Measurements from ENCODE around the gene SPHK1.

SPHK1 gene

GRCh38 chr17:76390003-76390421 is 5.6 kb downstream of the SPHK1 start:
- FAIRE-seq (no peak), DNase-seq (ENCODE audit: insufficient read length) (no peak)
- TF ChIP-seq POLR2AphosphoS5 (IDR thresholded peaks at IDR 0.05; ENCODE audit: low read depth, low read length) (no peak), POLR2A (IDR thresholded peaks at IDR 0.05; ENCODE audit: low read depth, low read length) (no peak), TAF1 (IDR thresholded peaks at IDR 0.05; ENCODE audit: borderline replicate concordance, low read depth, low read length) (no peak)

- DNase-seq (ENCODE audit: insufficient read length) (no peak), FAIRE-seq (no peak)
- no peak for TF ChIP-seq POLR2A (IDR thresholded peaks at IDR 0.05; ENCODE audit: low read depth, low read length)
- no peak for TF ChIP-seq POLR2AphosphoS5 (IDR thresholded peaks at IDR 0.05; ENCODE audit: low read depth, low read length)
- TF ChIP-seq TAF1 (IDR thresholded peaks at IDR 0.05; ENCODE audit: borderline replicate concordance, low read depth, low read length) = no peak
Observed at GRCh38 chr17:76391200-76391715, 6.8 kb downstream of the SPHK1 start.

GRCh38 chr17:76394166-76394565 is 9.8 kb downstream of the SPHK1 start:
- no peak for DNase-seq (ENCODE audit: insufficient read length)
- FAIRE-seq = no peak
- TF ChIP-seq TAF1 (IDR thresholded peaks at IDR 0.05; ENCODE audit: borderline replicate concordance, low read depth, low read length) = no peak
- no peak for TF ChIP-seq POLR2AphosphoS5 (IDR thresholded peaks at IDR 0.05; ENCODE audit: low read depth, low read length)
- TF ChIP-seq POLR2A (IDR thresholded peaks at IDR 0.05; ENCODE audit: low read depth, low read length) = no peak

GRCh38 chr17:76395980-76396379 is 11.6 kb downstream of the SPHK1 start:
- DNase-seq (ENCODE audit: insufficient read length) (no peak), FAIRE-seq (no peak)
- no peak for TF ChIP-seq POLR2A (IDR thresholded peaks at IDR 0.05; ENCODE audit: low read depth, low read length)
- no peak for TF ChIP-seq POLR2AphosphoS5 (IDR thresholded peaks at IDR 0.05; ENCODE audit: low read depth, low read length)
- no peak for TF ChIP-seq TAF1 (IDR thresholded peaks at IDR 0.05; ENCODE audit: borderline replicate concordance, low read depth, low read length)

- no peak for TF ChIP-seq TAF1 (IDR thresholded peaks at IDR 0.05; ENCODE audit: borderline replicate concordance, low read depth, low read length)
- TF ChIP-seq POLR2AphosphoS5 (IDR thresholded peaks at IDR 0.05; ENCODE audit: low read depth, low read length) = no peak
- TF ChIP-seq POLR2A (IDR thresholded peaks at IDR 0.05; ENCODE audit: low read depth, low read length) = no peak
- DNase-seq (ENCODE audit: insufficient read length) (no peak), FAIRE-seq (no peak)
Observed at GRCh38 chr17:76397184-76397583, 12.8 kb downstream of the SPHK1 start.

DNA sequence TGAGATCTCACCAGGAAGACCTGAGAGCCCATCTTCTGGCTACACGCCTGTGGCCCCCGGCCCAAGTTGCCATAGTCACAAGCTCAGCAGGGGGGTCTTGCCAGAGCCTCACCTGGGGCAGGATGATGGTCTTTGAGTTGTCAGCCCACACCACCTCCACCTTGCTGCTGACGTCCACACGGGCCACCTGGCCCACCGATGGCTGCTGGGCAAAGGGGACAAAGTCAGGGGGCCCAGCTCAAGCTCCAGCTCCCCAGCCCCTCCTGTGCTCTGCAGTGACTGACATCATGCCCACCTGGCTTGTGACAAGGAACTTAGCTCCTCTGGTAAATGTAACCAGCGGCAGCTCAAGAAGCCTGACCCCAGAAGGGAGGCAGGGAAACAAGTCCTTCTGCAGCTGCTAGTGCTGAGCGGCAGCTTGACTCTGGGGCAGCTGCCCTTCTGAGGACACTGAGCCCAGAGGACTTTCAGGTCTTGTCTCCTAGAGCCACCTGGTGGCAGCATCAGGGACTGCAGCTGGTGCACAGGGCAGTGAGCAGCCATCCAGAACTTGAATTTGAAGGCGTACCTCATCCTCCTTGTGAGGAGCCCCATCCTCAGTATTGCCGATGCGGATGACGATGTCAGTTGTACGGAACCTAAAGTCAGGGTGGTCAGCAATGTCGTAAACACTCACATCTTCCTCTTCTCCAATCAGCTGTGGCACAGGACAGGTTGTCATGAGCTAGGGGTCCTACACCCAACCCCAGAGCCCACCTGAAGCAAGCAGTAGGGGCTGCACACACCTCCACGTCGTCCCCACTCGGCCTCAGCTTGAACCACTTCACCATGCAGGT is 13.5 kb downstream of the SPHK1 start:
- DNase-seq (ENCODE audit: insufficient read length) (peak; percentile 88), FAIRE-seq (peak; percentile 92)
- TF ChIP-seq TAF1 (IDR thresholded peaks at IDR 0.05; ENCODE audit: borderline replicate concordance, low read depth, low read length) = no peak
- no peak for TF ChIP-seq POLR2AphosphoS5 (IDR thresholded peaks at IDR 0.05; ENCODE audit: low read depth, low read length)
- TF ChIP-seq POLR2A (IDR thresholded peaks at IDR 0.05; ENCODE audit: low read depth, low read length) = no peak

- DNase-seq (ENCODE audit: insufficient read length) (no peak), FAIRE-seq (no peak)
- TF ChIP-seq POLR2A (IDR thresholded peaks at IDR 0.05; ENCODE audit: low read depth, low read length) (no peak), POLR2AphosphoS5 (IDR thresholded peaks at IDR 0.05; ENCODE audit: low read depth, low read length) (no peak), TAF1 (IDR thresholded peaks at IDR 0.05; ENCODE audit: borderline replicate concordance, low read depth, low read length) (no peak)
Observed at GRCh38 chr17:76398523-76399174, 14.2 kb downstream of the SPHK1 start.

DNA sequence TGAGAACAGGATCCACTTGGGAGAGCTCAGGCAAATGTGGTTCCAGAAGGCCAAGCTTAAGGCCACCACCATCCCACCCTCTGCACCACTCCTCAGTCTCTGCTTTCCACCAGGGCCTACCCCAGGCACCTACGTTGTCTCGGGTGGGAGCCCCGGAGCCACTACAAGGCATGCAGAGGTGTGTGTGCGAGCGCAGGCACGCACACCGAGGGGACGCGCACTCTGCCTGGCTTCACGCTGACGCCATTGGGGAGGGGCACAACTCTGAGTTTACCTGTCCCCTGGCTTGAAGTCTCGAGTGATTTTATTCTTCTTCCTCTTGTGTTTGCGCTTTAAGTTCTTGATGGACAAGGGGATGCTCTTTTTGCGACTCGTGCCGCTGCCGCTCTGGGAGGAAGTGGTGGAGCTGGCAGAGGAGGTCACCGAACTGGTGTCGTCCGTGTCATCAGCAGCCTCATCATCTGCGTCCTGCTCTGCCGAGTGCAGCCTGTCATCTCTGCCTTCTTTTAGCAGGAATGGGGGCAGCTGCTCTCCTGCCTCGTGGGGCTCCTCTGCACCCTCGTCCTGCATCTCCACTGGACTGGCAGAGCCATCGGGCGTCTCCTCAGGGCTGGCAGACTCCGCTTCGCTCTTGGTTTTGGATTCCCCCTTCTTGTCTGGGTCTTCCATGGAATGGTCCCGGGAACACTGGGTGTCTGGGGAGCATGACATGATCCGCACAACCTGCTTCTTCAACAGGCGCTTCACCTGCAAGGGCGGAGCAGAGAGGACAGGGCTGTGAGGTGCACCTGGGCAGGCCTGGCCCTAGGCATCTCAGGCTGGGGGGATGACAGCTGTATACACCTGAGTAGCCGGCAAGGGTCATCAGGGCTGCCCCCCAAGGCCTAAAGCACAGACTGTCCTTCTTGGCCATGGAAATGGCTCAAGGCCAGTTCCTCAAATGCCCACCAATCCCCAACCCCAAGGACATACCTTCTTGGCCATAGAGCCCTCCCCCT is 15.1 kb downstream of the SPHK1 start:
- DNase-seq (ENCODE audit: insufficient read length) (no peak), FAIRE-seq (no peak)
- TF ChIP-seq POLR2AphosphoS5 (IDR thresholded peaks at IDR 0.05; ENCODE audit: low read depth, low read length) = no peak
- TF ChIP-seq POLR2A (IDR thresholded peaks at IDR 0.05; ENCODE audit: low read depth, low read length) = no peak
- TF ChIP-seq TAF1 (IDR thresholded peaks at IDR 0.05; ENCODE audit: borderline replicate concordance, low read depth, low read length) = no peak

- FAIRE-seq (no peak), DNase-seq (ENCODE audit: insufficient read length) (no peak)
- no peak for TF ChIP-seq POLR2A (IDR thresholded peaks at IDR 0.05; ENCODE audit: low read depth, low read length)
- TF ChIP-seq POLR2AphosphoS5 (IDR thresholded peaks at IDR 0.05; ENCODE audit: low read depth, low read length) = no peak
- no peak for TF ChIP-seq TAF1 (IDR thresholded peaks at IDR 0.05; ENCODE audit: borderline replicate concordance, low read depth, low read length)
Observed at GRCh38 chr17:76402711-76403110, 18.3 kb downstream of the SPHK1 start.

GRCh38 chr17:76404256-76404655 is 19.8 kb downstream of the SPHK1 start:
- no peak for FAIRE-seq
- TF ChIP-seq TAF1 (IDR thresholded peaks at IDR 0.05; ENCODE audit: borderline replicate concordance, low read depth, low read length) (no peak), POLR2A (IDR thresholded peaks at IDR 0.05; ENCODE audit: low read depth, low read length) (no peak), POLR2AphosphoS5 (IDR thresholded peaks at IDR 0.05; ENCODE audit: low read depth, low read length) (no peak)
- DNase-seq (ENCODE audit: insufficient read length) = no peak
